SKM-1 (cell line): ENCODE measurements around the gene SLC24A3.

ENCODE experiments used
- DNase-seq: peaks from one replicate; lab custom pipeline; 2025; ENCODE audit not compliant: unreplicated experiment; lab: John Stamatoyannopoulos, UW

Gene SLC24A3

GRCh38 chr20:19236371-19237055 is 24.1 kb downstream of the SLC24A3 start:
- no peak for DNase-seq

GRCh38 chr20:19241440-19241839 is 29.0 kb downstream of the SLC24A3 start:
- DNase-seq, result no peak

- DNase-seq, result no peak
These were observed 31.8 kb downstream of the SLC24A3 start for GRCh38 chr20:19244291-19244690.

GRCh38 chr20:19249106-19249879 is 36.9 kb downstream of the SLC24A3 start:
- DNase-seq, result no peak

GRCh38 chr20:19250346-19250745 is 37.9 kb downstream of the SLC24A3 start:
- DNase-seq, result no peak

GRCh38 chr20:19251506-19251905 is 39.1 kb downstream of the SLC24A3 start:
- no peak for DNase-seq

- DNase-seq, result no peak
These were observed 39.5 kb downstream of the SLC24A3 start for GRCh38 chr20:19251958-19252357.

- peak; percentile 46 for DNase-seq
These were observed 40.1 kb downstream of the SLC24A3 start for GRCh38 chr20:19252451-19253120.

GRCh38 chr20:19253316-19253715 is 40.9 kb downstream of the SLC24A3 start:
- DNase-seq, result no peak

- no peak for DNase-seq
These were observed 41.7 kb downstream of the SLC24A3 start for GRCh38 chr20:19253916-19254820.

GRCh38 chr20:19254956-19255355 is 42.5 kb downstream of the SLC24A3 start:
- no peak for DNase-seq

- DNase-seq, result no peak
These were observed 43.6 kb downstream of the SLC24A3 start for GRCh38 chr20:19256085-19256484.

GRCh38 chr20:19256906-19257595 is 44.6 kb downstream of the SLC24A3 start:
- DNase-seq, result no peak

GRCh38 chr20:19257865-19258264 is 45.4 kb downstream of the SLC24A3 start:
- DNase-seq, result no peak

GRCh38 chr20:19259141-19259591 is 46.7 kb downstream of the SLC24A3 start:
- DNase-seq, result no peak

GRCh38 chr20:19260412-19261090 is 48.1 kb downstream of the SLC24A3 start:
- DNase-seq, result no peak

- DNase-seq, result no peak
These were observed 51.7 kb downstream of the SLC24A3 start for GRCh38 chr20:19264191-19264590.

GRCh38 chr20:19265646-19266374 is 53.4 kb downstream of the SLC24A3 start:
- DNase-seq, result no peak

- DNase-seq, result no peak
These were observed 56.0 kb downstream of the SLC24A3 start for GRCh38 chr20:19268426-19268825.
